Upper lobe of right lung (tissue), 1 donor: Measurements from ENCODE around the gene KLHL12. TPM values are rescaled to one million over a fixed set of nuclear protein-coding genes. Genes with fewer than 3 reads are reported as not detected.
A peak's percentile ranks its signal among the peaks of the same experiment; 100 is the strongest.

ENCODE experiments used
- ATAC-seq: fragments of 200-7000 bp; cut with Tn5 transposase; one replicate; pipeline ENCODE4 v1.9.1; 2020; ENCODE audit warnings: mild to moderate bottlenecking, moderate library complexity
- DNase-seq: peaks from one replicate; pipeline ENCODE4 v3.0.0-alpha.2; 2020
- H3K27ac ChIP-seq: fragments of 200-600 bp; one replicate; pipeline ENCODE4 v1.8.0; 2022
- H3K27me3 ChIP-seq: fragments of 200-600 bp; one replicate; pipeline ENCODE4 v1.8.0; 2022; ENCODE audit warnings: mild to moderate bottlenecking
- H3K36me3 ChIP-seq: fragments of 200-600 bp; one replicate; pipeline ENCODE4 v1.8.0; 2022
- H3K4me1 ChIP-seq: fragments of 200-600 bp; one replicate; pipeline ENCODE4 v1.8.0; 2022
- H3K4me3 ChIP-seq: fragments of 200-600 bp; one replicate; pipeline ENCODE4 v1.8.0; 2022; ENCODE audit warnings: mild to moderate bottlenecking
- H3K9me3 ChIP-seq: fragments of 200-600 bp; one replicate; pipeline ENCODE4 v1.8.0; 2022
- CTCF ChIP-seq: fragments of 200-600 bp; IDR thresholded peaks from one replicate; pipeline ENCODE4 v1.8.0; 2022; ENCODE audit warnings: antibody characterized with exemption
- intact Hi-C: fragments of 100-400 bp; cut with DNase I; formaldehyde crosslinking; loops from one replicate; pipeline ENCODE4 v1.11.0; 2022
- total RNA-seq: library from RNA; stranded (reverse); fragmentation: NEBNext Ultra II Directional; extraction: Animal tissue kit (Norgen Biotek cat#: 25700); gene quantifications from one replicate; pipeline ENCODE4 v1.2.1, GENCODE V29; 2021
- donor health status: DM: no; HTN: yes; CAD: no; lungs with severe emphysema.

Gene KLHL12
- total RNA-seq, 1 donor from 2014 or later: 24.4 TPM

DNA sequence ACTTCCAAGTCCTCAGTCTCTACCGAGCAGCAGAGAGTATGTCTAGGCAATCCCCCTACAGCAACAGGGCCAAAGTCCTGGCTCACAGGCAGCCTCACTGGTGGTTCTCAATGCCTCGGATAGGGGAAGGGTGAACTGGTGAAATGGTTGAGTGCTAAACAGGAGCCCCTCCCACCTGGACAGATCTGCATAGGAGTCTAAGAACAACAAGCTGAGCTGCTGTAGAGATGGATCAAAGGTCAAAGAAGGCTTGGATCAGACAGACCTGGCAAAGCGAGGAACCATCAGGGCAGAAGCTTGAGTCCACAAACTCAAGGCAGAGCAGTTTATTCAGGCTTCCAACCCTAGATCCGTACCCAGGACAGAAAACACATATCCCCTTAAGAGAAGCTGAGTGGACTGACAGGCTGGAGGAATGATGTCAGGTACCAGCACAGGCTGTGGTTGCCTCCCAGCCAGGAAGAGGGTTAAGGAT, 69.9 kb downstream of the KLHL12 start:
- no peak for ATAC-seq
- intact Hi-C loops: no loop called here
- Histone ChIP-seq H3K27me3 (no peaks in the 10 kb centered on the region), H3K36me3 (no peaks in the 10 kb centered on the region), H3K9me3 (no peaks in the 10 kb centered on the region), H3K4me3 (no peak overlapping the region), H3K27ac (peak overlapping the region; percentile 66), H3K4me1 (peaks cover 11% of the 10 kb centered on the region)
- no peak for TF ChIP-seq CTCF
- DNase-seq: no peak

DNA sequence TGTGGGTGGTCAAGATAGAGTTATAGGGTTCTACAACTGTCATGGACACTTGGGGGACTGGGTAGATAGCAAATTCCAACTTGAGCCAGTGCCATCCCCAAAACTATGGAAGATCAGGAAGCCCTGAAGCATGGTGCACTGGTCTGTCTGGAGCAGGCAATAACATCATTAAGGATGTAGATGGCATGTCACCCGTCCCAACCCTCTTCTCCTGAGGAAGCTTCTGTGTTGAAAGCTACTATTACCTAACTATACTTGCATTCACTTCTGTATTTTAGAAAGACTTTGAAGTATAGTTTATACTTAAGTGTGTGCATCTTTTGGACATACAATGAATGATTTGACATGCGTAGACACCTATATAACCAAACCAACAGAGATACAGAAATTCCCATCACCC, 71.0 kb downstream of the KLHL12 start:
- intact Hi-C loops: no loop called here
- ATAC-seq: no peak
- DNase-seq: no peak

GRCh38 chr1:202854787-202855186, 72.2 kb downstream of the KLHL12 start:
- Histone ChIP-seq H3K9me3 (no peaks in the 10 kb centered on the region), H3K27me3 (no peaks in the 10 kb centered on the region), H3K4me1 (peaks cover 7% of the 10 kb centered on the region), H3K4me3 (no peak overlapping the region), H3K36me3 (no peaks in the 10 kb centered on the region), H3K27ac (no peak overlapping the region)
- intact Hi-C loops: no loop called here
- TF ChIP-seq CTCF: no peak
- ATAC-seq: no peak
- DNase-seq: no peak

More for the DNA sequence above, 71.0 kb downstream of the KLHL12 start:
- H3K27ac ChIP-seq: no peak overlapping the region
- H3K36me3 ChIP-seq: no peaks in the 10 kb centered on the region
- no peaks in the 10 kb centered on the region for H3K27me3 ChIP-seq
- no peaks in the 10 kb centered on the region for H3K9me3 ChIP-seq
- H3K4me3 ChIP-seq: no peak overlapping the region
- peaks cover 11% of the 10 kb centered on the region for H3K4me1 ChIP-seq
- TF ChIP-seq CTCF: no peak

DNA sequence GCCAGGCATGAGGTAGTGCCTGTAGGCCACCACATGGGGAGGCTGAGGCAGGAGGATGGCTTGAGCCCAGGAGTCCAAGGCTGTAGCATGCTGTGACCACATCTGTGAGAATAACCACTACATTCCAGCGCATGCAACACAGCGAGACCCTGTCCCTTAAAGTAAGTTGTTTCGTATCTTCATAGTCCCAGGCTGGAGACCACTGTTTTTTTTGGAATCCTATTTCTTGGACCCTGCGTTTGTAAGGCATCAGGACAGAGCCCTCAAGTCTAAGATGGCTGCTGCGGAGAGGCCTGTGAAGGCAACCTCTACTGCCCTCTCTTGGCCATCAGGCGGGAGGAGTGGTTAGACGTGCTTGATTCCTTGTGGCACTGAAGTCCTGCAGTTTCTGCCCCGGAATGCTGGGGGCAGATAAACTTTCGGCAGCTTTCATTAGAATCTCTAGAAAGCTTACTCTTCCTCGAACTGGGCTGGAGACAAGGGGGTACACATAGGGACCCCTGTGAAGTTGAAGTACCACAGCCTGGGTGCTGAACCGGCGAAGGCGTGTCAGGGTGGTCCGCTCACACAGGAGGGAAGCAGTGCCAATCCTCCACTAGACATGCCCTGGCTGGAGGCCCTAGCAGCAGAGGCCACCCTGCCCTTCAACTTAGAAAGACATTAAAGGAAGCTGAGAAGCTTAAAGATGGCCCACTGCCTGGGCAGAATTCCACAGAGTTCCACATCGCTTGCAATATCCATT, 74.7 kb downstream of the KLHL12 start:
- intact Hi-C loops: no loop called here
- Histone ChIP-seq H3K9me3 (no peaks in the 10 kb centered on the region), H3K4me1 (no peaks in the 10 kb centered on the region), H3K27me3 (no peaks in the 10 kb centered on the region), H3K4me3 (no peak overlapping the region), H3K27ac (no peak overlapping the region), H3K36me3 (no peaks in the 10 kb centered on the region)
- TF ChIP-seq CTCF: peak; percentile 53
- DNase-seq (no peak), ATAC-seq (peak; percentile 87)

GRCh38 chr1:202850593-202851362, 76.3 kb downstream of the KLHL12 start:
- Histone ChIP-seq H3K27me3 (no peaks in the 10 kb centered on the region), H3K9me3 (no peaks in the 10 kb centered on the region), H3K4me3 (no peak overlapping the region), H3K4me1 (no peaks in the 10 kb centered on the region), H3K36me3 (no peaks in the 10 kb centered on the region), H3K27ac (no peak overlapping the region)
- no peak for TF ChIP-seq CTCF
- ATAC-seq (no peak), DNase-seq (no peak)
- intact Hi-C loops: no loop called here
